IPS-18a (cell line): ENCODE results near the gene PES1.
A peak's percentile ranks its signal among the peaks of the same experiment; 100 is the strongest.
"Not testable (repeated sequence)": the region's sequence is repeated elsewhere in the genome, so short reads cannot be mapped to it uniquely, and the experiment has no call there.

Experiments used
- H3K27ac ChIP-seq: one replicate; pipeline ENCODE4 v1.5.1; 2013; ENCODE audit warnings: low read length
- H3K27me3 ChIP-seq: one replicate; pipeline ENCODE4 v1.6.1; 2013; ENCODE audit warnings: mild to moderate bottlenecking, low read length; ENCODE audit not compliant: control insufficient read depth, insufficient read depth
- H3K36me3 ChIP-seq: one replicate; pipeline ENCODE4 v1.6.1; 2013; ENCODE audit warnings: low read depth, low read length; ENCODE audit not compliant: control insufficient read depth
- H3K4me1 ChIP-seq: one replicate; pipeline ENCODE4 v1.6.1; 2013; ENCODE audit warnings: low read depth, low read length; ENCODE audit not compliant: control insufficient read depth
- H3K4me3 ChIP-seq: one replicate; pipeline ENCODE4 v1.5.1; 2013; ENCODE audit warnings: low read length
- H3K9ac ChIP-seq: one replicate; pipeline ENCODE4 v1.6.1; 2013; ENCODE audit warnings: mild to moderate bottlenecking, low read length, moderate library complexity
- H3K9me3 ChIP-seq: one replicate; pipeline ENCODE4 v1.6.1; 2013; ENCODE audit warnings: low read depth, low read length; ENCODE audit not compliant: control insufficient read depth

Gene PES1

DNA sequence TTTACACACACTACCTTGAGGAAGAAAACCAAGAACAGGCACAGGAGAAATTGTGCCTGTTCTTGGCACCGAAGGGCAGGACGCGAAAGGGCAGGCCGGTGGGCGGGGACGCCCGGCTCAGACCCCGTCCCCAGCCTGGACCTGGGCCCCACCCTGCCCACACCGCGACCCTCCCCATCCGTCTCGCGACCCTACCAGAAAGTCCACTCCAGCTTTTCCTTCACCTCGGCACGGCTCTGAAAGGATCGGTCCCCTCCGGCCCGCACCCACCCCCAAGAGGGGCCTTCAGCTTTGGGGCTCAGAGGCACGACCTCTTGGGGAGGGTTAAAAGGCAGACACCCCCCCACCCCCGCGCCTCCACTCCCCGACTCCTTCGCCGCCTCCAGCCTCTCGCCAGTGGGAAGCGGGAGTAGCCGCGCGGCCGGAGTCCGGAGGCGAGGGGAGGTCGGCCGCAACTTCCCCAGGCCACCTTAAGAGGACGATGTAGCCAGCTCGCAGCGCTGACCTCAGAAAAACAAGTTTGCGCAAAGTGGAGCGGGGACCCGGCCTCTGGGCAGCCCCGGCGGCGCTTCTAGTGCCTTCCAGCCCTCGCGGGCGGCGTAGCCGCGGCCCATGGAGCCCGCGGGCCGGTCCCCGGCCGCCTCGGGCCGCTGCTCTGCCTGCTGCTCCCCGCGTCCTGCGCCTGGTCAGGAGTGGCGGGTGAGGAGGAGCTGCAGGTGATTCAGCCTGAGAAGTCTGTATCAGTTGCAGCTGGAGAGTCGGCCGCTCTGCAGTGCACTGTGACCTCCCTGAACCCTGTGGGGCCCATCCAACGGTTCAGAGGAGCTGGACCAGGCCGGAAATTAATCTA lies 49.5 kb downstream of the PES1 start:
- no peaks in the 10 kb centered on the region for H3K9me3 ChIP-seq
- peaks cover 22% of the 10 kb centered on the region for H3K27me3 ChIP-seq
- no peak overlapping the region for H3K27ac ChIP-seq
- no peaks in the 10 kb centered on the region for H3K4me1 ChIP-seq
- H3K4me3 ChIP-seq, result peak overlapping the region; percentile 53
- peak overlapping the region; percentile 9 for H3K9ac ChIP-seq
- no peaks in the 10 kb centered on the region for H3K36me3 ChIP-seq

GRCh38 chr22:30541511-30541910 lies 50.2 kb downstream of the PES1 start:
- Histone ChIP-seq H3K4me3 (peak overlapping the region; percentile 53), H3K27me3 (peaks cover 22% of the 10 kb centered on the region)
- not testable (repeated sequence) for H3K9me3 ChIP-seq, H3K27ac ChIP-seq, H3K4me1 ChIP-seq, H3K36me3 ChIP-seq, H3K9ac ChIP-seq

DNA sequence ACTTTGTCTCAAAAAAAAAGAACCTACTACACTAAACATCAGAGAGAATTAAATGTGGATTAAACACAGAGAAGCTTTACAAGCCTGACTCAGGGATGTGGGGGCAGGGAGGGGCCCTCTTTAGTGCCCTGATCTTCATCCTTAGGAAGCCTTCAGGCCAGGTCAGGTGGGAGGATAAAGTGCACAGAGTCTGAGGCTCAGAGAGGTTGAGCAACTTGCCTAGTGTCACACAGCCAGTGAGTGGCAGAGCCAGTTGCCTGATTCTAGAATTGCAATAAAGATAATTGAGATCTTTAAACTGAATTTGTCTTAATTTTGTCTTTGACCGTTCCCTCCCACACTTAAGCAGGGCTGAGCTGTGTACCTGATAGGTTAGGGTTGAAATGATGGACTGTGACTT lies 52.3 kb downstream of the PES1 start:
- Histone ChIP-seq H3K4me1 (no peaks in the 10 kb centered on the region), H3K27me3 (peaks cover 22% of the 10 kb centered on the region), H3K4me3 (no peak overlapping the region), H3K9me3 (no peaks in the 10 kb centered on the region), H3K36me3 (no peaks in the 10 kb centered on the region), H3K27ac (no peak overlapping the region), H3K9ac (no peak overlapping the region)

GRCh38 chr22:30538280-30538679 lies 53.4 kb downstream of the PES1 start:
- H3K9ac ChIP-seq, result no peak overlapping the region
- no peaks in the 10 kb centered on the region for H3K9me3 ChIP-seq
- no peaks in the 10 kb centered on the region for H3K36me3 ChIP-seq
- H3K4me1 ChIP-seq, result no peaks in the 10 kb centered on the region
- no peak overlapping the region for H3K4me3 ChIP-seq
- peaks cover 16% of the 10 kb centered on the region for H3K27me3 ChIP-seq
- no peak overlapping the region for H3K27ac ChIP-seq

DNA sequence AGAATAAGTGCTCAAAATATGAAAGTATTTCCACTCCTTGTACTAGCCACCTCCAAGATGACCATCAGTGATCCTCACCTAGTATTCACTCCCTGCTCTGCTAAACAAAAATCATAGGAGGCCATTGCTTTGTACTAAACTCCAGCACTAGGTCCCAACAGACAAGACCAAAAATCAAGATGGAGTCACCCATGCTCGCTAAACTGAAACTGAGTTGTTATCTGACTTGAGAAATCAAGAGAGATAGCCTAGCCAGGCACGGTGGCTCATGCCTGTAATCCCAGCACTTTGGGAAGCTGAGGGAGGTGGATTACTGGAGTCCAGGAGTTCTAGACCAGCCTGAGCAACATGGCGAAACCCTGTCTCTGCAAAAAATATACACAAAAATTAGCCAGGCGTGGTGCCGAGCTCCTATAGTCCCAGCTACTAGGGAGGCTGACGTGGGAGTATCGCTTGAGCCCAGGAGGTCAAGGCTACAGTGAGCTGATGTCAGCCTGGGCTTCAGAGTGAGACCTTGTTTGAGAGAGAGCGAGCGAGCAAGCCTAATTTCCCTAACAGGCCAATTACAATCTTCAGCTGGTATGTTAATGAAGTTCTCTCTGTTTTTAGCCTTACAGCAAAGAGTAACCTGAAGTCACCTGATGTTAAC lies 54.5 kb downstream of the PES1 start:
- peaks cover 7% of the 10 kb centered on the region for H3K27me3 ChIP-seq
- H3K4me3 ChIP-seq, result no peak overlapping the region
- no peaks in the 10 kb centered on the region for H3K36me3 ChIP-seq
- no peaks in the 10 kb centered on the region for H3K4me1 ChIP-seq
- H3K9ac ChIP-seq, result no peak overlapping the region
- no peak overlapping the region for H3K27ac ChIP-seq
- no peaks in the 10 kb centered on the region for H3K9me3 ChIP-seq

DNA sequence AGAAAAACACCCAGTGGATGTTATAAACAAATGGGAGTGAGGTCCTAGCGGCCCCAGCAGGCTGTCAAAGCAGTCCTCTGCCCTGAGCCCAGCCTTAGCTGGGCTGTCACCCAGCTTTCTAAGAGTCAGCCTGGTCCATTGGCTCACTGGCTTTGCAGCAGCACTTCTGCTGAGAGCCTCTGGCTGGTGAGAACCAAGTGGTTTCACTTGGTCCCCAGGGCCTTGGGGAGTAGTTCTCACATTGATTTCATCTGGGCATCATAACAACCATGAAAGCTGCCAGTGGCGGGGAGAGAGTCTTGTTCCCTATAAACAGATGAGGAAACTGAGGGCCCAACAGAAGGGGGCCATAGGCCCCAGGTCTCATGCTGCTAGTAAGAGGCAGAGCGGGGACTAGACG lies 56.5 kb downstream of the PES1 start:
- no peak overlapping the region for H3K9ac ChIP-seq
- H3K36me3 ChIP-seq, result no peaks in the 10 kb centered on the region
- H3K27me3 ChIP-seq, result no peaks in the 10 kb centered on the region
- H3K4me3 ChIP-seq, result no peak overlapping the region
- H3K27ac ChIP-seq, result no peak overlapping the region
- H3K4me1 ChIP-seq, result no peaks in the 10 kb centered on the region
- no peaks in the 10 kb centered on the region for H3K9me3 ChIP-seq

- Histone ChIP-seq H3K27me3 (no peaks in the 10 kb centered on the region), H3K4me1 (no peaks in the 10 kb centered on the region), H3K36me3 (no peaks in the 10 kb centered on the region), H3K27ac (no peak overlapping the region), H3K9ac (no peak overlapping the region), H3K4me3 (no peak overlapping the region), H3K9me3 (no peaks in the 10 kb centered on the region)
Measured at GRCh38 chr22:30531651-30532608, 59.8 kb downstream of the PES1 start.

GRCh38 chr22:30526656-30527055 lies 65.1 kb downstream of the PES1 start:
- no peaks in the 10 kb centered on the region for H3K9me3 ChIP-seq
- no peak overlapping the region for H3K4me3 ChIP-seq
- no peaks in the 10 kb centered on the region for H3K27me3 ChIP-seq
- H3K36me3 ChIP-seq, result no peaks in the 10 kb centered on the region
- no peak overlapping the region for H3K27ac ChIP-seq
- H3K4me1 ChIP-seq, result no peaks in the 10 kb centered on the region
- H3K9ac ChIP-seq, result no peak overlapping the region
